ENCODE results near the gene SGMS2.

DNA sequence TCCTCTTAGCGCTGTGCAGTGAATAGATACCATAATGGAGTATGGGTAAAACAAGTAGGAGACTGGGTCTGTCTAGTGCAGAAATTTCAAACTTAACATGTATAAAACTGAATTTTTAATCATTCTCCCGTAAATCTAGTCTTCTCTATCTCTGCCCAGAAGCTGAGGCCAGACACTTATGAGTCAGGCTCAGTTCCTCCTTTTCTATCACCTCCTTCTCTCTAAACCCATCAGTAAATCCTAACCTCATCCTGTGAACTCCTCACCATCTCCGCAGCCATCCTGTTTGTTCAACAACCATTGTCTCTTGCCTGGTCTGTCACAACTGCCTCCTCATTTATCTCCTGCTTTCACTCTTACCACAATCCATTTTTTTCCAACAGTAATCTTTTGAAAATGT is 19.8 kb upstream of the SGMS2 start:
- TF ChIP-seq, protein P1, sequence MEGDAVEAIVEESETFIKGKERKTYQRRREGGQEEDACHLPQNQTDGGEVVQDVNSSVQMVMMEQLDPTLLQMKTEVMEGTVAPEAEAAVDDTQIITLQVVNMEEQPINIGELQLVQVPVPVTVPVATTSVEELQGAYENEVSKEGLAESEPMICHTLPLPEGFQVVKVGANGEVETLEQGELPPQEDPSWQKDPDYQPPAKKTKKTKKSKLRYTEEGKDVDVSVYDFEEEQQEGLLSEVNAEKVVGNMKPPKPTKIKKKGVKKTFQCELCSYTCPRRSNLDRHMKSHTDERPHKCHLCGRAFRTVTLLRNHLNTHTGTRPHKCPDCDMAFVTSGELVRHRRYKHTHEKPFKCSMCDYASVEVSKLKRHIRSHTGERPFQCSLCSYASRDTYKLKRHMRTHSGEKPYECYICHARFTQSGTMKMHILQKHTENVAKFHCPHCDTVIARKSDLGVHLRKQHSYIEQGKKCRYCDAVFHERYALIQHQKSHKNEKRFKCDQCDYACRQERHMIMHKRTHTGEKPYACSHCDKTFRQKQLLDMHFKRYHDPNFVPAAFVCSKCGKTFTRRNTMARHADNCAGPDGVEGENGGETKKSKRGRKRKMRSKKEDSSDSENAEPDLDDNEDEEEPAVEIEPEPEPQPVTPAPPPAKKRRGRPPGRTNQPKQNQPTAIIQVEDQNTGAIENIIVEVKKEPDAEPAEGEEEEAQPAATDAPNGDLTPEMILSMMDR (IDR thresholded peaks at IDR 0.05) = no peak
- no peak for TF ChIP-seq POLR2A (IDR thresholded peaks at IDR 0.05)
